Hematopoietic multipotent progenitor cell treated with erythropoietin and hydrocortisone succinate and interleukin-3 and kit ligand, for 4 days (in vitro differentiated cells): ENCODE data around the gene REEP5.
"Not testable (repeated sequence)": the region's sequence is repeated elsewhere in the genome, so short reads cannot be mapped to it uniquely, and the experiment has no call there.

Experiments
- DNase-seq: peaks from one replicate; pipeline ENCODE4 v3.0.0-alpha.2; 2015

The REEP5 gene

DNA sequence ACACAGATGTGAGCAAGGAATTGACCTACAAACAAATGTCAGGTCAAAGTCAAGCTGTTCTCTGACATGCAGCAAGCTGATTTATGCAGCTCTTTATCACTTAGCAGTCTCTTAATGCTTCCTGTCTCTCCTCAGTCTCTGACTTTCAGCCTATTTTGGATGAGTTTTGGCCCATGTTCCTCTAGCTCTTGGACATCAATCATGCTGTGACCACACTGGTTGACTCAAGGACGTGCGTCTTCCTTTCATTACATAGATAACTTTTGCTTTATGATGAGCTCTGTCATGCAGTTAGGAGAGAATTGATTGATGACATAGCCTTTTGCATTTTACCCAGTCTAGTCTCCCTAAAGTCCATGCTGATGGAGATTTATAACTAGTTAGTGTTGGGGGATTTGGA is 9.4 kb upstream of the REEP5 start:
- peak; percentile 27 for DNase-seq

DNA sequence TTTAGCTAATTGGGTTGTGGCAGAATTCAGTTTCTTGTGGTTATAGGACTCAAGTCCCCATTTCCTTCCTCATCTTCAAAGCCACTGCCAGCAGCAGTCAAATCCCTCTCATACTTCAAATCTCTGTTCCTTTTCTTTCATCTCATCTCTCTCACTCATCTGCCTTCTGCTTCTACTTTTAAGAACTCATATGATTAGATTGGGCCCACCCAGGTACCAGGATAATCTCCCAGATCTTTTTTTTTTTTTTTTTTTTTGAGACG is 8.0 kb upstream of the REEP5 start:
- DNase-seq, result peak; percentile 82

DNA sequence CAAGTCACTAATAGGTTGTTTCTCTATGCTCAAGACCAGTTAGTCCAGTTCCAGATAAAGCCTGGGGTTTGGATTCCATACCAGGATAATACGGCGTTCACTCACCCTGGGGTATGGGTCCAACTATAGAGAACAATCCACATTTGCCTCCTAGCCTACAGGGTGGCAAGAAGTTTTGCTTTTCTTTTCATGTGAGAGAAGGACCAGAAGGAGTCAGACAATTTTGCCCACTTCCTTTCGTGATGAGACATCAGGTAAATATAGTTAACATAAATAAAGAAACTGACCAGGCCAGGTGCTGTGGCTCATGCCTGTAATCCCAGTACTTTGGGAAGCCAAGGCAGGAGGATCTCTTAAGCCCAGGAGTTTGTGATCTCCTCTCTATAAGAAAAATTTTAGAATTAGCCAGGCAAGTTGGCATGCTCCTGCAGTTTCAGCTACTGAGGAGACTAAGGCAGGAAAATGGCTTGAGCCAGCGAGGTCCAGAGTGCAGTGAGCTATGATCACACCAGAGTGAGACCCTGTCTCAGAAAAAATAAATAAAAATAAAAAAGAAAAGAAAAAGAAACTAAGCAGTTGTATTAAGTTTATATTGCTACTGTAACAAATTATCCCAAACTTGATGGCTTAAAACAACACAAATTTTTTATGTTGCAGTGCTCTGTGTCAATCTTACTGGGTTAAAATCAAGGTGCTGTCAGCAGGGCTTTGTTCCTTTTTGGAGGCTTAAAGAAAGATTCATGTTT is 7.5 kb upstream of the REEP5 start:
- DNase-seq, result no peak

DNA sequence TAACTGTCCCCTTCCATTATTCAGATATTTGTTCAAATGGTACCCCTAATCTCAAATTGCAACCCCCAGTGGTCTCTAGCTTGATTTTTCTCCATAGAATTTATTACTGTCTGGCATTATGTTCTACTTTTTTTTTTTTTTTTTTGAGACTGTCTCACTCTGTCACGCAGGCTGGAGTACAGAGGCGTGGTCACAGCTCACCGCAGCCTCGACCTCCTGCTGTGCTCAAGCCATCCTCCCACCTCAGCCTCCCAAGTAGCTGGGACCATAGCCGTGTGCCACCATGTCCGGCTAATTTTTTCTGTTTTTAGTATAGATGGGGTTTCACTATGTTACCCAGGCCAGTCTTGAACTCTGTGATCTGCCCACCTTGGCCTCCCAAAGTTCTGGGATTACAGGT is 2.0 kb upstream of the REEP5 start:
- no peak for DNase-seq

DNA sequence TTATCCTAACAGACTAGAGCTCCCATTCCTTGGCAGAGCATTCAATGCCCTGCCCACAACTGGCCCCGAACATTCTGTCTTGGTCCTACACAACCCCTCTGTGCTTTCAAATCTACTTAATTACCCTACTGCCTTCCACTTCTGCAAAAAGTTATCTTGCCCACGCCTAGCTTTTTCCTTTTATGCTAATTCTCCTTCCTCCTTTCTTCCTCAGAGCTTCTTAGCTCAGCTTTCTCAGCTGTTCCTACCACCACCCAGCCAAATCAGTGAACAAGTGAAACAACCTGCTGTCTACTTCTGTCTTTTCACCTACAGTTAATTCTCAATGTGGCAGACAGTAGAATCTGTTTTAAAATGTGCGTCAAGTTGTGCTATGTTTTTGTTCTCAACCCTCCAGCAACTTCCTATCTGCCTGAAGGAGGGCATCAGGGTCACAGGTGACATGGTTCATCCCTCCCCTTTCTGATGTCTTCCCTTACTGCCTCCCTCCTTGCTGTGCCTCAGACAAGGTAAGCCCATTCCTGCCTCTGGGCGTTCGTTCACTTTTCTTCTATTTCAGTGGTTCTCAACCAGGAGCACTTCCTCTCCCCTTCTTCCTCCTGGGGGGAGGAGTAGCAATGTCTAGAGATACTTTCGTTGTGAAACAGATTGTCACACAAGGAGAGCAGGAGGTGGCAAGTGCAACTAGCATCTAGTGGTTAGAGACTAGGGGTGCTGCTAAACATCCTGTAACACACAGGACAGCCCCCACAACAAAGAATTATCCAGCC is 1.3 kb upstream of the REEP5 start:
- peak; percentile 65 for DNase-seq

DNA sequence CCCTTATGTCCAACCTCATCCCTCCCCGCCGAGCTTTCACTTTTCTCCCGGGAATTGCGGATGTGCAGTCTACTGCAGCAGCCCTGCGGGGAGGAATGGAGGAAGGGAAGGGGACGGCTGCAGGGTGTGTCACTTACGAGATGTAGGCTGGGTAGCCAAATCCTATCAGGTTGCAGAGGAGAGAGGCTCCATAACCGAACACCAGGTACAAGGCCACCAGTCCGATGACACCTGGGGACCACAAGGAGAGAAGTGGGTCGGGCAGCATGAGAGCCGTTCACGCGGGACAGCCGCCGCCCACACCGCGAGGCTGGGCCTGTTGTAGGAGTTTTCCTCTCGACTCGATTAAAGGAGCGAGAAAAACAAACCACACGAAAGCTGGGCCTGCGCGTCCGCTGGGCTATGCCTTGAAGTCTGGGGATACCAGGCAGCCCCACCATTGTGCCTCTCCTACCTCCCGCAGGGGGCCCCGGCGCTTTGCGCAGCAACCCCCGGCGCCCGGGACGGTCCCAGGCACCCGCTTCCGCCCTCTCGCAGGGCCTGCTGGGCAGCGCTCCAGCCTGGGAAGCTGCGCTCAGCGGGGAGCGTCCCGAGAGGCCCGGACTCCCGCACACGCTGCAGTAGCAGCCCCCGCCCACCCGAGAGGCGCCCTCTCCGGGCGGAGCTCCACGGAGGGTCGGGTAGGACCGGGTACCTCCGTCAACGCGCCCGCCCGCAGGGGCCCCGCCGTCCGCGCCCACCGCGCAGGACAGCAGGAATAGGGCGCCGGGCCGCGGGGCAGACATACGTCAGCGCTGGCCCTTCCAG is 798 bp downstream of the REEP5 start:
- peak; percentile 80 for DNase-seq

DNA sequence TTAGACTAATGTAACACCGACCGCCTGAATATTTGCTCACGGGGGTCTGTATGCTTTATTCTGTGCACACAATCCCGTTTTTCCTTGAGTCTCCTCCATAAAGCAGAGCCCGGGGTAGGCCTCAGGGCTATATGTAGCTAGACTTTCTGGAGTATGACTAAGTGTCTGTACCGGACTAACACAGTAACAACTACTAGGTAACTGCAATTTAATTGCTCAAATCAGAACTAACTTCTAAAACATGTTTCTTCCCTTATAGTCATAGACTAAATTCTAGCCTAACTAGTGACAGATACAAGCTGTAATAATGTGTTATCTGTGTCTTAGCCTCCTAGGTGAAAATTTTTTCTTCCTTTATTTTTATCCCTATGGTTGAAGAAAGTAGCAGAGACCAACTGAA is 2.1 kb downstream of the REEP5 start:
- no peak for DNase-seq

DNA sequence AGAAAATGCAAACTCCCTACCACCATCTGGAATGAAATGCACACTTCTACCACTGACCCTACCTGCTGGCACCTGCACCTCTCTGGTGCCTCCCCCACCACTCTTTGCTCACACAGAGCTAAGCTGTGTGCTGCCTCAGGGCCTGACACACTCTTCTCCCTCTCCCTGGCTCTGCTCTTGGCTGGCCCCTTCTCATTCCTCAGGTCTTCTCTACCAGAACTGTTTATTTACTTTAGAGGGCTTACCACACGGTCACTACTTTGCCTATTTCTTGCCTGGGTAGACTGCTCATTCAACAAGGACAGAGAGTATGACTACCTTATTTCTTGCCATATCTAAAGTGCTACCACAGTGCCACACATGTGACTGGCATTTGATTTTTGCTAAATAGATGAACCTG is 3.3 kb downstream of the REEP5 start:
- no peak for DNase-seq

DNA sequence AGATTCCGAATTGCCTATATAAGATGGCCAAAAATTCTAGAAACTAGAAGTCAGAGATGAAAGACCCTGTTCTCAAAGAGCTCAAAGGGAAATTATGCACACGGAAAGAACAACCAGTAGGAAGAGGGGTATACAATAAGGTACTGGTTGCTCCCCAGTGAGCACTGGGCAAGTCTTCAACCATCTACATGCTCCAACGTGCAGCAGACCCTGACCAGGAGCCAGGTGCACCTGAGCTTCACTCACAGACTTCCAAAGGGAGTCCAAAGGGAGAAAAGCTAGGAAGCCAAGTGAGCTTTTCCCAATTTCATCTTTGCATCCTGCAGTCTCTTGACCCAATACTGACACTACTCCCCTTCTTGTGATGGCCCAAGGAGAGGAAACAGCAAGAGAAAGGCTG is 3.9 kb downstream of the REEP5 start:
- DNase-seq, result no peak

DNA sequence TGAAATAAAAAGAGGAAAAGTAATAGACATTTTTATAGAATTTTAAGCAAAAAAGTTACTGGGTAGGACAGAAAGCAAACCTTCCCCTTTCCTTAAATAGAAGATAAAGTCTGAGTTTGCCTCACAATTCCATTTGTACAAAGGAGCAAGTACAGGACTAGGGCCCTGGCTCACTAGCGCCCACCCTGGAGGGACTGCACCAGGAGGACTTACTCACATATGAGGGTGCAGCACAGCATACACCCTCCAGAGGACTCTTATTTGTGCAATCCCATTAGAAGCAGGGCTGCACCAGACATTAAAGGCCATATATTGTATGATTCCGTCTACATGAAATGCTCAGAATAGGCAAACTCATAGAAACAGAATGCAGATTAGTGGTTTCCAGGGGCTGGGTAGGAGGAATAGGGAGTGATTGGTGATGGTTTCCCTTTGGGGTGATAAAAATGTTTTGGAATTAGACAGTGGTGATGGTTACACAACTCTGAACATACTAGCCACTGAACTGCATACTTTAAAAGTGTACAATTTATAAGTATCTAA is 4.5 kb downstream of the REEP5 start:
- peak; percentile 60 for DNase-seq

DNA sequence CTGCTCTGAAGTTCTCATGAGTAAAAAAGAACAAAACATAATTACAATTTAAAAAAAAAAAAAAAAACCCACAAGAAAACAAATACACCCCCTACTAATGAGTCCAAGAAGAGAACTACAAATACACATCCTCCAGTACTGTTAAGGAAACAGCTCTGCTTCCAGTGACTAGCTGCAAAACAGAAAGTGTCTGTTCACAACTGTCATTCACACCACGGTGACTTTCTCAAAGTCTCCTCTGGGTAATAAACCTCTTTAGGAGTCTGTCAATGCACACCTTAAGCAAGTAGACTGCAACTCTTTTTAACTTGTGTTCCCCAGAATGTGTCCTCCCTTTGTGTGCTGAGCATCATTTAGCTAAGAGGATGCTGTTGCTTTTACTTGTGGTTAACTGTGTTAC is 6.2 kb downstream of the REEP5 start:
- no peak for DNase-seq

DNA sequence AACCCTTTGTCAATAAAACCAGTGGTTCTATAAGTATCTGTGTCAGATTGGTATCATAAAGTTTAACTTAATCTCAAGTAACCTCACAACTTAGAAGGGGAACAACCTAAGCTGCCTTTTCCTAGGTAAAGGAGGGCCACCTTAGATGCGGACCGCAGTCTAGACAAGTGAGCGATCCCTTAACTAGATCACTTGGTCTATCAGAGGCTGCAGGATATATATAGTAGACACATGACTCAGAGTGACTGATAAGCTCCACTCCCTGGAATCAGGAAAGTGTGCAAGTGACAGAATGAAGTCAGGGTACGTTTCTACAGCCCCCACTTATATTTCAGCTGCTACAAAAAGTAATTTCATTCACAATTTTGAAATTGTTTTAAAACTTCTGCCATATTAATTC is 7.4 kb downstream of the REEP5 start:
- DNase-seq, result peak; percentile 32

DNA sequence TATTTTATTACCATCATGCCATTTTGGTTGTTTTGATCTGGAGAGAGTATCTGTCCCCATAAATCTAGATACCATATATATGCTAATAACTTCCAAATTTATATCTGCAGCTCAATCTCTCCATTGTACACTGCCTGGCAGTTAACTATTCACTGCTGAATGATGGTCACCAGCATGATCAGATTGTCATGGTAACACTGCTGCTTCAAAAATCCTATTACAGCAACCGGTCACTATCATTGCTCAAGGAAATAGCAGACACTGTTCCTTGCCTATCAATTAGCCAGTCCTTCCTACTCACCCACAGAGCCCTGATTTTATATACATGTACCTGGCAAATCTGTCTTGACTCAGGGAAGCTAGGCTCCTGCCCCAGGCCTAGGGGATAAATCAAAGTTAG is 11.5 kb downstream of the REEP5 start:
- no peak for DNase-seq

DNA sequence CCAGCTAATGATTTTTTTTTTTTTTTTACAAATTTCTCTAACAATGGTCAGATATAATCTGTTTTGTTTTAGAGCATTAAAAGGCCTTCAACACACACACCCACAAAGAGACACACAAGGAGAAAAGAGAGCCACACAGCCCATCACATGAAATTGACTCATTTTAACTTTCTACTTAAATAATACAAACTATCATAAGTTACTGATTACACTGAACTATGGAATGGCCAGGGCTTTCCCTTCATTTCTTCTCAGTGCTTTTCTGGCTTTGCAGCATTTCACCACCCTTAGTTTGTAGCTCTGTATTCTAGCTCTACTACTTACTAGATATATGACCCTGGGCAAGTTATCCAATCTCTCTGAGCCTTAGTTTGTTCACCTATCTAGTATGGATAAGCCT is 13.2 kb downstream of the REEP5 start:
- DNase-seq, result no peak

DNA sequence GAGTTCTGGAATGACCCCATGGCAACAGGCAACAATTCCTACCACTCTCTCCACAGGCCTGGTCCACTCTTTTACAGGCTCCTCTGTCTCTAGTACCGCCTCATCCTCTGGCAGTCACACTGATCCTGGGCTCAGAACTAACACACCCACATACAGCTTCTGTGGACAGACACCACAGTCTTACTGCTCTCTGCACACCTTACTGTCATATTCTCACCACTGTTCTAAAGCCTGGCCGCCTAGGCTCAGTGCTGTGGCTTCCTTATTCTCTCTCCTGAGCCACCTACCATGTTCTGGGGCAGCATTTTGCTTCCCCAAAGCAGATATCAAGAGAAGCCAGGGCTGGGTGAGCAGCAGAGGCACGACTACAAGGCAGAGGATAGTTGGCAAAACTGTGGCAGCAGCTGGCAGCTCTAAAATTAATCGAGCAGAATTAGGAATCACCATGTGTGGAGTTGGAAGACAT is 14.8 kb downstream of the REEP5 start:
- no peak for DNase-seq

DNA sequence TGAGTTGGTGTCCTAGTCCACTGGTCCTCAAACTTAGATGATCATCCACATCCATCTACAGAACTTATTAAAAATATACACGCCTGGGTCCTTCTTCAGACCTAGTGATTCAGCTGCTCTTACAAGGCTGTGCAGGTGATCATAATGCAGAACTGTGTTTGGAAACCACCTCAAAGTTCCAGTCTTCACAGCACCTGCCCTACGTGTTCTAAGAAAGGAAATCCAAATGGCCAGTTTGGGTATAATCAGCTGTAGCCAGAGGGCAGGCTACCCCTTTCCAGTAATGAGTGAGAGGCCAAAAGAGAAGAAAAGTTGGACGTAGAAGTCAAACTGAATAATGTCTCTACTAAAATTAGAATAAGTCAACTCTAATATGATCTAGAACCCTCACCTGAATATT is 15.4 kb downstream of the REEP5 start:
- no peak for DNase-seq

DNA sequence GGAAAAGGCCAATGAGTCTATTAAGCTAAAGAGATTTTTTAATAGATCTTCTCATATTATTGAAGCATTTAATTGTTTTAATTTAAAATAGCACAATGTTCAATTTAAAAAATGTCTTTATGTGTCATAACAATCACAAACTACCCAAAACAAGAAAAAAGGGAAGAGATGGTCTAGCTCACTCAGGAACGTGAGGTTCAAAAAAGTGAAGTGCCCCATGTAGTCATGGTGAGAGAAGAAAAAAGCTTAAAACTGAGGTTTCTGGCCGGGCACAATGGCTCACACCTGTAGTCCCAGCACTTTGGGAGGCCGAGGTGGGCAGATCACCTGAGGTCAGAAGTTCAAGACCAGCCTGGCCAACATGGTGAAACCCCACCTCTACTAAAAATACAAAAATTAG is 17.0 kb downstream of the REEP5 start:
- DNase-seq, result not testable (repeated sequence)

DNA sequence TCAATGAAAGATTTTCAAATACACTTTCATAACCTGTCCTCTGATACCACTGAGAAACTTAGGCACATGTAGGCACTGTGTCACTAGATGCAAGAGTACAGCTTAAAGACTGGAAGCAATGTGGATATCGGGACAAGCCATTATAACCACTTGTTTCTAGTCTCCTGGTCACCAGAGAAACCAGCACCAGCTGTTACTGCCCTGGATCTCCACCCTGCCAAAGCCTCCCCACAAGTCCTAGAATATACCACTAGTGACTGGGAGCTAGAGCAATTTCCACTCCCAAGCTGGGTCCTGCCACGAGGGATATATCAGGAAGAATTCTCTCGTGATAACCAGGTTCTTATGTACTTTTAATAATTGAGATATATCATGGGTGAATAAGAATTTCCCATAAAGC is 19.5 kb downstream of the REEP5 start:
- no peak for DNase-seq

DNA sequence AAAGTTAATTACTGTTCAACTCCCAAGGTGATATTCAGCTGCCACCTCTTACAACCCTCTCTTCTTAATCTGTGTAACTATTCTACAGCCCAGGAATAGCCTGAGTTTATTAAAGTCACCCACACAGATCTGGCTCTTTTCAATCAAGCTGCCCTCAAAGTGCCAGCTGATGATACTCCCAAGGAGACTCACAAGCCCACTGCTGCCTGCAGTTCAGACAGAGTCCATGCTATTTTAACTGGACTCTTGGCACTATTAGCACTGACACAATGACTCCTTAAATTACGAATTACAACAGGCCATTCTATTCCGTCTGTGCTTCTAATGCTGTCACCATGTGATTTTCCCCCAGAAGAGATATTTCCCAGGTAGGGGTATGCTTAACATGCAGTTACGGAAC is 26.3 kb downstream of the REEP5 start:
- no peak for DNase-seq

DNA sequence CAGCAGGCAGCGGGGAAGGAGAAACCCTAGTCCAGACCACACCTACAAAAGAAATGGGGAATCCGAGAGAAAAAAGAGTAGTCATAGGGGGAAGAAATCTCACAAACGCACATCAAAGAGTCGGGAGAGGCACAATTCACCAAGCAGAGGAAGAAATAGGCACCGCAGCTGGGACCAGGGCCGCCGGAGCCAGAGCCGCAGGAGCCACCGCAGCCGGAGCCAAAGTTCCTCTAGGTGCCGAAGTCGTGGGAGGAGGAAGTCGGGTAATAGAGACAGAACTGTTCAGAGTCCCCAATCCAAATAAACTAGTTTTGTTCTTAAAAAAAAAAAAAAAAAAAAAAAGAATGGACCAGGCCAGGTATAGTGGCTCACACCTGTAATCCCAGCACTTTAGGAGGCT is 29.3 kb downstream of the REEP5 start:
- no peak for DNase-seq

DNA sequence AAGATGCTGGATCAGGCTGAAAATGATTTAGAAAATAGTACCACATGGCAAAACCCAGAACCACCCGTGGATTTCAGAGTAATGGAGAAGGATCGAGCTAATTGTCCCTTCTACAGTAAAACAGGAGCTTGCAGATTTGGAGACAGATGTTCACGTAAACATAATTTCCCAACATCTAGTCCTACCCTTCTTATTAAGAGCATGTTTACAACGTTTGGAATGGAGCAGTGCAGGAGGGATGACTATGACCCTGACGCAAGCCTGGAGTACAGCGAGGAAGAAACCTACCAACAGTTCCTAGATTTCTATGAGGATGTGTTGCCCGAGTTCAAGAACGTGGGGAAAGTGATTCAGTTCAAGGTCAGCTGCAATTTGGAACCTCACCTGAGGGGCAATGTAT is 30.0 kb downstream of the REEP5 start:
- not testable (repeated sequence) for DNase-seq

DNA sequence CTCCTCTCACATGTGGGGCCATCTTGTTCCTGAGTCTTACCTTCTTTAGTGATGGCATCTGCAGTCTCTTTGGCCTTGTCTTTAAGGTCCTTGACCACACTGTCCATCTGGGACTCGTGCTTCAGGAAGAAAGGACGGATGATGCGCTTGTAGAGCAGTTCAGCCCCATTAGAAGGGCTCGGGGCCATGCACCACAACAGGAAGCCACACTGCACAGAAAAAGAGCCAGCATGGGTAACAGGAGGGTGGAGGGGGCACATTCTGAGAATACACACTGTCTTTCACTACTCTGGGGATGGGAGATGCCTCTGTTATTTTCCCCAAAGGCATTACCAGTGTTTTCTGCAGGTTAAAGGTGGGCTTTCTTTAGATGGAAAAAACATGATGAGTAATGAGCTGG is 35.1 kb downstream of the REEP5 start:
- no peak for DNase-seq

DNA sequence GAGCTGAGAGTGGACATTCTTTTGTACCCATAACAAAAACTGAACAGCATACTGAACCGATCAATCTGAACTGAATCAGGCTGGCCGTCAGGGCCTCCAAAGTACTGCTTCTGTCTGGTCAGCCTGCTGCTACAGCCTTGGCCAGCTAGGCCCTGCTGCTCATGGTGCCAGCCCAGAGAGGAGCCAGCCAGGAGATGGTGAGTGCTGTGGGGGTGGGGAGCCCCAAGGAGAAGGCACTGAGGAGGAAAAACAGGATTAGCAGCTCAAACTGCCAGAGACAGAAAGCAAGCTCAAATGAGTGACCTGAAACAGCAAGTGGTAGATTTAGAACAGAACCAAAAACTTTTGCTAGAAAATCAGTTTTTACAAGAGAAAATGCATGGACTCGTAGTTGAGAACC is 37.0 kb downstream of the REEP5 start:
- no peak for DNase-seq

DNA sequence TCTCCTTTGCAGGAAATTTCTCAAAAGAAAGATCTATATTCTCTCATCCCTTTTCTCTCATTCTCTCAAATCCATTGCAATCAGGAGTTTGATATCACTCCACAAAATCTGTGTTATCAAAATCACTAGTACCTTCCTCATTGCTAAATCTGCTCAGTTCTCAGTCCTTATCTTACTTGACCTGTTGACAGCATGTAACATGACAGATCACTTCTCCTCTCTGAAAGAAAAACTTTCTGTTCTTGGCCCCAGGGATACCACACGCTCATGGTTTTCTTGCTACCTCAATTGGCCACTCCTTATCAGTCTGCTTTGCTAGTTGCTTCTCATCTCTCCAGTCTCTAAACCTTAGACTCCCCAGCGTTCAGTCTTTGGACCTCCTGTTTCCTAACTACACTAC is 38.8 kb downstream of the REEP5 start:
- peak; percentile 40 for DNase-seq
